CD14-positive monocyte (primary cell): ENCODE measurements around the gene PGM5. TPM values are rescaled to one million over a fixed set of nuclear protein-coding genes. Genes with fewer than 3 reads are reported as not detected.

Experiments used
- DNase-seq, 3 donors: peaks; one replicate each; pipeline ENCODE4 v3.0.0-alpha.2; 2011 to 2022
- H2AFZ ChIP-seq: 2 replicates; pipeline ENCODE4 v1.6.0; 2012; ENCODE audit warnings: mild to moderate bottlenecking, low read depth, low read length, inconsistent platforms; ENCODE audit not compliant: insufficient read depth, poor library complexity, severe bottlenecking
- H3K27ac ChIP-seq, 2 donors: 1 replicate in 1 of 2; 2 replicates in 1 of 2; pipeline ENCODE4 v1.5.1; 2012 to 2013; ENCODE audit warnings: low read length in 2 of 2, control low read depth in 1 of 2, inconsistent platforms in 1 of 2, low read depth in 1 of 2, mild to moderate bottlenecking in 1 of 2
- H3K27me3 ChIP-seq, 2 donors: one replicate each; pipeline versions ENCODE4 v1.6.0 to v1.6.1; 2011 to 2013; ENCODE audit warnings: low read length in 2 of 2; ENCODE audit not compliant: control insufficient read depth in 2 of 2, insufficient read depth in 2 of 2
- H3K36me3 ChIP-seq, 2 donors: replicated peaks in 1 of 2; 1 replicate in 1 of 2; 2 replicates in 1 of 2; pipeline versions ENCODE4 v1.5.1 to v1.6.1; 2012 to 2013; ENCODE audit warnings: low read length in 2 of 2, control low read depth in 1 of 2, inconsistent platforms in 1 of 2, mild to moderate bottlenecking in 1 of 2; ENCODE audit not compliant: insufficient read depth in 2 of 2, control insufficient read depth in 1 of 2
- H3K4me1 ChIP-seq, 2 donors: 1 replicate in 1 of 2; 2 replicates in 1 of 2; pipeline versions ENCODE4 v1.5.1 to v1.6.1; 2012 to 2013; ENCODE audit warnings: low read length in 2 of 2, control low read depth in 1 of 2, inconsistent platforms in 1 of 2, mild to moderate bottlenecking in 1 of 2, moderate library complexity in 1 of 2; ENCODE audit not compliant: insufficient read depth in 2 of 2, control insufficient read depth in 1 of 2
- H3K4me2 ChIP-seq: replicated peaks from 2 replicates; pipeline ENCODE3; 2012; ENCODE audit warnings: low read length, moderate library complexity, mild to moderate bottlenecking; ENCODE audit not compliant: poor library complexity, severe bottlenecking; ENCODE audit errors: extremely low read depth
- H3K4me3 ChIP-seq, 3 experiments: fragments of 200-600 bp in 1 of 3; sonication (generic) in 1 of 3; replicated peaks in 1 of 3; 1 replicate in 2 of 3; 2 replicates in 1 of 3; pipeline ENCODE4 v1.5.1; 2011 to 2013; ENCODE audit warnings: low read length in 3 of 3, mild to moderate bottlenecking in 3 of 3, control low read depth in 2 of 3, low read depth in 2 of 3, inconsistent platforms in 1 of 3, moderate library complexity in 1 of 3
- H3K79me2 ChIP-seq: 2 replicates; pipeline ENCODE4 v1.6.0; 2012; ENCODE audit warnings: mild to moderate bottlenecking, control low read depth, inconsistent platforms, low read length, moderate library complexity; ENCODE audit not compliant: insufficient read depth
- H3K9ac ChIP-seq: 2 replicates; pipeline ENCODE4 v1.6.0; 2017; ENCODE audit warnings: low read length, mild to moderate bottlenecking; ENCODE audit not compliant: insufficient read depth, poor library complexity, severe bottlenecking
- H3K9me3 ChIP-seq, 2 donors: replicated peaks in 1 of 2; 1 replicate in 1 of 2; 2 replicates in 1 of 2; pipeline versions ENCODE4 v1.5.1 to v1.6.1; 2012 to 2013; ENCODE audit warnings: low read length in 2 of 2, control low read depth in 1 of 2; ENCODE audit not compliant: control insufficient read depth in 1 of 2, insufficient read depth in 1 of 2
- H4K20me1 ChIP-seq: 2 replicates; pipeline ENCODE4 v1.6.0; 2012; ENCODE audit warnings: mild to moderate bottlenecking, low read length, control low read depth, moderate library complexity; ENCODE audit not compliant: insufficient read depth
- H3K27ac Mint-ChIP-seq, 7 donors: one replicate each; pipeline ENCODE4 v1.8.0; 2020; ENCODE audit warnings: mild to moderate bottlenecking in 7 of 7, mixed read lengths in 7 of 7, moderate library complexity in 6 of 7, inconsistent platforms in 2 of 7
- H3K27me3 Mint-ChIP-seq, 3 donors: one replicate each; pipeline ENCODE4 v1.8.0; 2021 to 2022; ENCODE audit warnings: low read depth in 3 of 3, mild to moderate bottlenecking in 3 of 3, mixed read lengths in 3 of 3, moderate library complexity in 3 of 3, inconsistent platforms in 1 of 3
- H3K36me3 Mint-ChIP-seq, 2 donors: one replicate each; pipeline ENCODE4 v1.8.0; 2020; ENCODE audit warnings: mixed read lengths in 2 of 2, inconsistent platforms in 1 of 2, mild to moderate bottlenecking in 1 of 2
- H3K4me1 Mint-ChIP-seq: one replicate; pipeline ENCODE4 v1.8.0; 2020; ENCODE audit warnings: mild to moderate bottlenecking, mixed read lengths
- H3K4me3 Mint-ChIP-seq, 2 donors: one replicate each; pipeline ENCODE4 v1.8.0; 2020; ENCODE audit warnings: mild to moderate bottlenecking in 2 of 2, mixed read lengths in 2 of 2, moderate library complexity in 1 of 2
- H3K9me3 Mint-ChIP-seq, 7 donors: one replicate each; pipeline ENCODE4 v1.8.0; 2020 to 2022; ENCODE audit warnings: mixed read lengths in 7 of 7, mild to moderate bottlenecking in 6 of 7, moderate library complexity in 6 of 7, inconsistent platforms in 2 of 7
- WGBS: methylation state at CpG from one replicate; pipeline ENCODE4 v1.1.5; 2013; ENCODE audit warnings: missing lambda C conversion rate; ENCODE audit not compliant: insufficient coverage; 5-methylcytosine and 5-hydroxymethylcytosine counted together
- intact Hi-C, 2 donors: fragments of 100-400 bp; cut with micrococcal nuclease; formaldehyde crosslinking; loops; one replicate each; pipeline versions ENCODE4 v1.15.0 to v1.15.1; 2023
- polyA plus RNA-seq, 3 donors: library from polyadenylated mRNA; depleted of rRNA in 1 of 3; unstranded in 2 of 3; stranded (reverse) in 1 of 3; fragments of 300-500 nt in 2 of 3; fragments of >200 nt in 1 of 3; fragmentation: Illumina TruSeq in 2 of 3; gene quantifications; 1 replicate in 2 of 3; 2 replicates in 1 of 3; pipeline ENCODE4 v1.2.3, GENCODE V29; 2012 to 2021
- TF ChIP-seq, protein P1 (sequence below): fragments of 200-600 bp; IDR thresholded peaks from one replicate; pipeline ENCODE4 v1.8.0; 2022; ENCODE audit warnings: antibody characterized with exemption, mild to moderate bottlenecking

The PGM5 gene
- polyA plus RNA-seq, 3 donors = 0.35 to 1.2 (median 1.1) TPM

- H3K27me3 ChIP-seq = no peaks in the 10 kb centered on the region
- no peak overlapping the region for H3K4me3 Mint-ChIP-seq
- DNase-seq = peak in 2 of 3 donors; percentile 20 to 27
- H3K9me3 ChIP-seq = no peaks in the 10 kb centered on the region
- no peaks in the 10 kb centered on the region for H3K36me3 ChIP-seq
- intact Hi-C loops = no loop called here
- no peak overlapping the region for H3K4me3 ChIP-seq
- H3K36me3 Mint-ChIP-seq = peaks cover 14 to 17% of the 10 kb centered on the region in 2 donors
- TF ChIP-seq, protein P1, sequence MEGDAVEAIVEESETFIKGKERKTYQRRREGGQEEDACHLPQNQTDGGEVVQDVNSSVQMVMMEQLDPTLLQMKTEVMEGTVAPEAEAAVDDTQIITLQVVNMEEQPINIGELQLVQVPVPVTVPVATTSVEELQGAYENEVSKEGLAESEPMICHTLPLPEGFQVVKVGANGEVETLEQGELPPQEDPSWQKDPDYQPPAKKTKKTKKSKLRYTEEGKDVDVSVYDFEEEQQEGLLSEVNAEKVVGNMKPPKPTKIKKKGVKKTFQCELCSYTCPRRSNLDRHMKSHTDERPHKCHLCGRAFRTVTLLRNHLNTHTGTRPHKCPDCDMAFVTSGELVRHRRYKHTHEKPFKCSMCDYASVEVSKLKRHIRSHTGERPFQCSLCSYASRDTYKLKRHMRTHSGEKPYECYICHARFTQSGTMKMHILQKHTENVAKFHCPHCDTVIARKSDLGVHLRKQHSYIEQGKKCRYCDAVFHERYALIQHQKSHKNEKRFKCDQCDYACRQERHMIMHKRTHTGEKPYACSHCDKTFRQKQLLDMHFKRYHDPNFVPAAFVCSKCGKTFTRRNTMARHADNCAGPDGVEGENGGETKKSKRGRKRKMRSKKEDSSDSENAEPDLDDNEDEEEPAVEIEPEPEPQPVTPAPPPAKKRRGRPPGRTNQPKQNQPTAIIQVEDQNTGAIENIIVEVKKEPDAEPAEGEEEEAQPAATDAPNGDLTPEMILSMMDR = no peak
- no CpG with 5 or more reads among the region's 3 CpGs for WGBS
- H2AFZ ChIP-seq = no peak overlapping the region
- H3K4me2 ChIP-seq = no peak overlapping the region
- H3K27ac Mint-ChIP-seq = peak overlapping the region in 1 of 7 donors; percentile 1
- peaks cover 64 to 80% of the 10 kb centered on the region in 2 donors for H3K4me1 ChIP-seq
- no peak overlapping the region for H3K9ac ChIP-seq
- H3K9me3 Mint-ChIP-seq = peaks cover 0 to 5% (median 0%) of the 10 kb centered on the region in 7 donors
- peaks cover 0 to 1% (median 0%) of the 10 kb centered on the region in 3 donors for H3K27me3 Mint-ChIP-seq
- peaks cover 71% of the 10 kb centered on the region for H3K4me1 Mint-ChIP-seq
- no peaks in the 10 kb centered on the region for H4K20me1 ChIP-seq
- peaks cover 16% of the 10 kb centered on the region for H3K79me2 ChIP-seq
- peak overlapping the region in 1 of 2 donors; percentile 22 for H3K27ac ChIP-seq
These were observed 196.5 kb downstream of the PGM5 start for GRCh38 chr9:68552700-68553476.

DNA sequence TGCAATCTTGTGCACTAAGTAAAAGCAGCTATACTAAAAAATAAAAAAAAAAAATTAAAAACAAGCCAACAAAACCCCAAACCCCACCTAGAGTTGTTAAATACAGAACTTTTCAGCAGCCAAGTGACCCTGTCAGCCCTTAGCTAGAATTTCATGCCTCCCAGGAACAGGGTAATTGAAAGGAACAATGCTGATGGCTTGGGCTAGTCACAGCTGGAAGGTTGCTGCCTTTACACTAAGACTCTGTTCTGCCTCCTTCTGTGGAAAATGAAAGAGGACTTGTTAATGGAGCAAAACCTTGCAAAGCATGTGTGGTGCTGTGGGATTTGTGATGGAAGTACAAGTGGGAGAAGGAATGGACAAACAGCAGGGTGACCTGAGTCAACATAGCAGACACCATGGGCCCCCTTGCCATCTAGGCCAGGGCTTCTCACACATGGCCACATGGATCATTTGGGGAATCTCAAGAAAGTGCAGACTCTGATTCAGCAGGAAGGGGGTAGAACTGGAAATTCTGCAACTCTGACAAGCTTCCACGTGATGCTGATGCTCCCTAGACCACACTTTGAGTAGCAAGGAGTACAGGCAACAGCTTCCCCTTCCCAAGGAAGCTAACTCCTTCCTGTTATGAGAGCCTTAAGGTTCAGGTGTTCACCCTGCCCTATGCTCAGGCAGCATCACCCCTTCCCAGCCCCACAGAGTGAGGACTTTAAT lies 199.2 kb downstream of the PGM5 start:
- peak overlapping the region; percentile 24 to 63 for H3K27ac ChIP-seq
- Mint-ChIP-seq H3K36me3 (peaks cover 14 to 20% of the 10 kb centered on the region in 2 donors), H3K27ac (peak overlapping the region in 6 of 7 donors; percentile 36 to 85 (median 63)), H3K27me3 (peaks cover 0 to 3% (median 1%) of the 10 kb centered on the region in 3 donors), H3K4me1 (peaks cover 79% of the 10 kb centered on the region), H3K9me3 (peaks cover 0 to 5% (median 0%) of the 10 kb centered on the region in 7 donors), H3K4me3 (no peak overlapping the region)
- intact Hi-C loops = loop anchor here in 1 of 2 donors (5.0 kb wide), 1 partner anchor 38 kb away; no protein-coding TSS in a partner anchor
- no peaks in the 10 kb centered on the region for H3K27me3 ChIP-seq
- no peaks in the 10 kb centered on the region for H3K9me3 ChIP-seq
- H3K4me1 ChIP-seq = peaks cover 73 to 81% of the 10 kb centered on the region in 2 donors
- H3K36me3 ChIP-seq = no peaks in the 10 kb centered on the region
- TF ChIP-seq, protein P1 = no peak
- H2AFZ ChIP-seq = no peak overlapping the region
- no CpG with 5 or more reads among the region's 1 CpG for WGBS
- no peaks in the 10 kb centered on the region for H4K20me1 ChIP-seq
- no peak overlapping the region for H3K9ac ChIP-seq
- peak in 2 of 3 donors; percentile 51 to 83 for DNase-seq
- no peak overlapping the region for H3K4me3 ChIP-seq
- no peak overlapping the region for H3K4me2 ChIP-seq
- peaks cover 4% of the 10 kb centered on the region for H3K79me2 ChIP-seq
